Uterus (tissue), 2 donors: ENCODE data around the gene TRPV5.

ENCODE experiments used
- CTCF ChIP-seq, 4 experiments: fragments of 200-600 bp in 2 of 4; fragments of 450-650 bp in 2 of 4; sonication (generic) in 2 of 4; IDR thresholded peaks; one replicate each; pipeline ENCODE4 v1.5.1; 2016 to 2019; ENCODE audit warnings: antibody characterized with exemption in 4 of 4, mild to moderate bottlenecking in 2 of 4, moderate library complexity in 1 of 4
- POLR2A ChIP-seq, 2 donors: fragments of 450-650 bp; IDR thresholded peaks; one replicate each; pipeline ENCODE4 v1.6.1; 2016; ENCODE audit warnings: antibody characterized with exemption in 2 of 2, mild to moderate bottlenecking in 1 of 2, moderate library complexity in 1 of 2

- no peak for TF ChIP-seq POLR2A (IDR thresholded peaks at IDR 0.05)
- no peak for TF ChIP-seq CTCF (IDR thresholded peaks at IDR 0.05)
Measured at GRCh38 chr7:142910031-142910433, 23.5 kb downstream of the TRPV5 start.
